SK-N-SH (cell line): Measurements from ENCODE around the gene HAND2. TPM values are rescaled to one million over a fixed set of nuclear protein-coding genes. Genes with fewer than 3 reads are reported as not detected.

Experiments
- CTCF ChIA-PET: fragments of 300-600, 350-600 bp; formaldehyde crosslinking; extraction: SDS; loops from one replicate; lab custom pipeline; 2021; lab: Yijun Ruan, JAX
- POLR2A ChIA-PET: fragments of 350-600 bp; sonication (Branson Sonifier 250); formaldehyde crosslinking; extraction: SDS; loops from one replicate; lab custom pipeline; 2020; ENCODE audit warnings: antibody characterized with exemption, inconsistent platforms; lab: Yijun Ruan, JAX
- DNase-seq: peaks from one replicate; pipeline ENCODE4 v3.0.0; 2012
- H2AFZ ChIP-seq: fragments of 200-600 bp; sonication (generic); 2 replicates; pipeline ENCODE4 v1.8.1; 2016; ENCODE audit warnings: antibody characterized with exemption, mild to moderate bottlenecking, low read depth
- H3F3A ChIP-seq: fragments of 200-600 bp; sonication (generic); replicated peaks from 2 replicates; pipeline ENCODE3; 2016; ENCODE audit warnings: antibody characterized with exemption, mild to moderate bottlenecking; ENCODE audit not compliant: insufficient read depth
- H3K27ac ChIP-seq, 2 experiments: fragments of 200-500 bp in 1 of 2; fragments of 200-600 bp in 1 of 2; sonication (Bioruptor generic) in 1 of 2; sonication (generic), shearing (Covaris generic) in 1 of 2; 2 replicates each; pipeline versions ENCODE4 v1.5.1 to v1.6.1; 2014 to 2016; ENCODE audit warnings: low read depth in 2 of 2, inconsistent platforms in 1 of 2, low read length in 1 of 2, mild to moderate bottlenecking in 1 of 2, mixed read lengths in 1 of 2
- H3K27me3 ChIP-seq: fragments of 200-600 bp; sonication (generic), shearing (Covaris generic); 2 replicates; pipeline ENCODE4 v1.6.1; 2016; ENCODE audit warnings: mixed run types; ENCODE audit not compliant: insufficient read depth
- H3K36me3 ChIP-seq, 2 experiments: fragments of 200-500 bp in 1 of 2; fragments of 200-600 bp in 1 of 2; sonication (Bioruptor generic) in 1 of 2; sonication (generic) in 1 of 2; replicated peaks in 1 of 2; 2 replicates each; pipeline versions ENCODE3 to v1.5.1; 2014 to 2016; ENCODE audit warnings: low read length in 1 of 2, mild to moderate bottlenecking in 1 of 2; ENCODE audit not compliant: insufficient read depth in 2 of 2, control insufficient read depth in 1 of 2
- H3K4me1 ChIP-seq, 2 experiments: fragments of 200-500 bp in 1 of 2; fragments of 200-600 bp in 1 of 2; sonication (Bioruptor generic) in 1 of 2; sonication (generic), shearing (Covaris generic) in 1 of 2; 2 replicates each; pipeline versions ENCODE4 v1.5.1 to v1.6.1; 2014 to 2016; ENCODE audit warnings: low read depth in 1 of 2, low read length in 1 of 2, mixed run types in 1 of 2; ENCODE audit not compliant: insufficient read depth in 2 of 2, control insufficient read depth in 1 of 2
- H3K4me2 ChIP-seq: fragments of 200-600 bp; sonication (generic), shearing (Covaris generic); 2 replicates; pipeline ENCODE4 v1.6.1; 2017; ENCODE audit warnings: mixed run types
- H3K4me3 ChIP-seq, 2 experiments: fragments of 200-500 bp in 1 of 2; fragments of 200-600 bp in 1 of 2; sonication (Bioruptor generic) in 1 of 2; sonication (generic), shearing (Covaris generic) in 1 of 2; 2 replicates each; pipeline versions ENCODE4 v1.5.1 to v1.8.1; 2014 to 2016; ENCODE audit warnings: low read depth in 2 of 2, inconsistent platforms in 1 of 2, low read length in 1 of 2, mild to moderate bottlenecking in 1 of 2, mixed read lengths in 1 of 2, moderate library complexity in 1 of 2
- H3K79me2 ChIP-seq: fragments of 200-600 bp; sonication (generic); 2 replicates; pipeline ENCODE4 v1.8.1; 2017; ENCODE audit warnings: mild to moderate bottlenecking; ENCODE audit not compliant: insufficient read depth
- H3K9ac ChIP-seq: fragments of 200-600 bp; sonication (generic); 2 replicates; pipeline ENCODE4 v1.6.1; 2017; ENCODE audit warnings: mixed run types
- H3K9me2 ChIP-seq: fragments of 200-600 bp; sonication (generic); 2 replicates; pipeline ENCODE4 v1.6.1; 2017; ENCODE audit warnings: mixed run types
- H3K9me3 ChIP-seq: fragments of 200-600 bp; sonication (generic); 2 replicates; pipeline ENCODE4 v1.6.1; 2017; ENCODE audit warnings: mixed run types, mild to moderate bottlenecking, moderate library complexity
- H4K20me1 ChIP-seq: fragments of 200-600 bp; sonication (generic); 2 replicates; pipeline ENCODE4 v1.6.1; 2017; ENCODE audit warnings: mild to moderate bottlenecking, mixed run types; ENCODE audit not compliant: insufficient read depth
- CHD2 ChIP-seq: fragments of 150-350 bp; IDR thresholded peaks from 2 replicates; pipeline ENCODE4 v1.6.1; 2018; ENCODE audit warnings: low read length; ENCODE audit not compliant: partially characterized antibody
- ELF1 ChIP-seq: IDR thresholded peaks from 2 replicates; pipeline ENCODE4 v1.4.0; 2012
- EZH2phosphoT487 ChIP-seq: fragments of 200-600 bp; sonication (generic); IDR thresholded peaks from 2 replicates; pipeline ENCODE4 v1.6.1; 2017; ENCODE audit warnings: low read depth, mixed run types, mild to moderate bottlenecking, antibody characterized with exemption, moderate library complexity, borderline replicate concordance
- FOXJ3 ChIP-seq: sonication (generic); formaldehyde crosslinking; IDR thresholded peaks from 2 replicates; pipeline ENCODE4 v1.5.1; 2020; ENCODE audit warnings: mild to moderate bottlenecking, missing genetic modification reagents
- FOXM1 ChIP-seq: IDR thresholded peaks from 2 replicates; pipeline ENCODE4 v1.4.0; 2012; ENCODE audit warnings: low read depth, mild to moderate bottlenecking
- GABPA ChIP-seq: IDR thresholded peaks from 2 replicates; pipeline ENCODE4 v1.4.0; 2012; ENCODE audit warnings: low read depth, mild to moderate bottlenecking
- JUND ChIP-seq: IDR thresholded peaks from 2 replicates; pipeline ENCODE4 v1.4.0; 2012
- MXI1 ChIP-seq: IDR thresholded peaks from 2 replicates; pipeline ENCODE4 v1.6.1; 2012; ENCODE audit warnings: mild to moderate bottlenecking, low read depth, low read length, improper control_type of control experiment
- NFIC ChIP-seq: IDR thresholded peaks from 2 replicates; pipeline ENCODE4 v1.4.0; 2012; ENCODE audit warnings: borderline replicate concordance
- POLR2AphosphoS5 ChIP-seq: IDR thresholded peaks from 2 replicates; pipeline ENCODE4 v1.6.1; 2012; ENCODE audit warnings: low read depth, low read length
- RAD21 ChIP-seq: IDR thresholded peaks from 2 replicates; pipeline ENCODE4 v1.6.1; 2012; ENCODE audit warnings: mild to moderate bottlenecking, low read length
- RCOR1 ChIP-seq: fragments of 150-350 bp; IDR thresholded peaks from 2 replicates; pipeline ENCODE4 v1.6.1; 2017; ENCODE audit warnings: antibody characterized with exemption, low read length
- RFX5 ChIP-seq: IDR thresholded peaks from 2 replicates; pipeline ENCODE4 v1.6.1; 2012; ENCODE audit warnings: mild to moderate bottlenecking, improper control_type of control experiment, low read length
- RXRA ChIP-seq: IDR thresholded peaks from 2 replicates; pipeline ENCODE4 v1.4.0; 2012; ENCODE audit warnings: low read depth, mild to moderate bottlenecking, borderline replicate concordance
- SMC3 ChIP-seq: IDR thresholded peaks from 2 replicates; pipeline ENCODE4 v1.6.1; 2012; ENCODE audit warnings: low read depth, low read length, improper control_type of control experiment
- TAF1 ChIP-seq: IDR thresholded peaks from 2 replicates; pipeline ENCODE4 v1.6.1; 2012; ENCODE audit warnings: low read depth, mild to moderate bottlenecking, low read length, moderate library complexity, borderline replicate concordance
- TCF12 ChIP-seq: IDR thresholded peaks from 2 replicates; pipeline ENCODE4 v1.4.0; 2012
- YY1 ChIP-seq: IDR thresholded peaks from 2 replicates; pipeline ENCODE4 v1.4.0; 2012; ENCODE audit warnings: low read depth, mild to moderate bottlenecking
- WGBS: methylation state at CpG from one replicate; pipeline ENCODE4 v1.1.6; 2017; ENCODE audit warnings: low lambda C conversion rate; 5-methylcytosine and 5-hydroxymethylcytosine counted together
- polyA plus RNA-seq, 3 experiments: library from polyadenylated mRNA; depleted of rRNA; stranded (reverse); fragments of >200 nt; gene quantifications; 2 replicates each; pipeline ENCODE4 v1.2.3, GENCODE V29; 2012
- TF ChIP-seq, protein P1 (sequence below): IDR thresholded peaks from 2 replicates; pipeline ENCODE4 v1.4.0; 2012; ENCODE audit warnings: low read depth, borderline replicate concordance
- TF ChIP-seq, protein P2 (sequence below): IDR thresholded peaks from 2 replicates; pipeline ENCODE4; 2012
- TF ChIP-seq, protein P3 (sequence below): IDR thresholded peaks from 2 replicates; pipeline ENCODE4 v1.4.0; 2012; ENCODE audit warnings: low read depth, borderline replicate concordance
- TF ChIP-seq, protein P4 (sequence below): fragments of 200-600 bp; sonication (generic); IDR thresholded peaks from 2 replicates; pipeline ENCODE4 v1.6.1; 2017; ENCODE audit warnings: antibody characterized with exemption, mild to moderate bottlenecking, moderate library complexity
- TF ChIP-seq, protein P5 (sequence below): IDR thresholded peaks from 2 replicates; pipeline ENCODE4 v1.6.1; 2012; ENCODE audit warnings: mild to moderate bottlenecking, low read depth, low read length, moderate library complexity

The HAND2 gene
- 94.2 and 106 TPM in 2 replicates for polyA plus RNA-seq (2012; rRNA removed)
- polyA plus RNA-seq (2012; cell fraction: cytosol; rRNA removed), result 129 and 139 TPM in 2 replicates
- 96.3 and 128 TPM in 2 replicates for polyA plus RNA-seq (2012; cell fraction: nucleus; rRNA removed)

DNA sequence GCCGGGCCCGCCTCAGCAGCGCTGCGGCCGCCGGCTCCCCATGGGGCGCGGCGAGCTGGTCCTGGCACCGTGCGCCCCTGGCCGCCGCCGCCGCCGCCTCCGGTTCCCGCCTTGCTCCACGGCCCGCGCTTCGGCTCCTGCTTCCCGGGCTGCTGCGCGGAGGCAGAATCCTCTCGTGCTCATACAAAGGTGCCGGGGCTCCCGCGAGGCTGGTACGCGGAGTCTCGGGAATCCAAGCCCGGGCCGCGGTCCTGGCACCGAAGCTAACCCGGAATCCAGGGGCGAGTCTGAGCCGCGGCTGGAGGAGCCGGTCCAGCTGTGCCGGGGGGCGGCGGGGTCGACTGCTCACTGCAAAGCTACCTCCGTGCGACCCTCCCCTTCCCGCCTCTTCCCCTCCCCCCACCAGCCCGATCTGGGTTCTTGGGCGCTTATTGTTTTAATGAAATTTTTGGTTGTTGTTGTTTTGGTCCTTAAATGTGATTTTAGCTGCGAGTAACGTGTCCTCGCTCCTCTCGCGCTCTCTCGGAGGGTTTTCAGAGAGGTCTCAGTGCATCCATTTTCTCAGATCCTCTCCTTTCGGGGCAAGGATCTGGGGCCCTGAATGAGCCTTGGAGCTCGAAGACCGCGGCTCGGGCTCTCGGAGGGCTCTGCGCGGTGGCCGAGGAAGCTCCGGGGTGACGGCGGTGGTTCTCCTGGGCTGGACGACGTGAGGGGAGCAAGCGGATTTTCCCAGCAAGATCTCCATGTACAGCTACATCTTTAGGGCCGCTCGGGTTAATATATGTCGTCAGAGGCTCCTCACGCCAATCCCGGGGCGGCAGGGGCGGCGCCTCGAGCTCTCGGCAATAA, at the start of gene HAND2:
HAND2 (minus strand) TSS at position 753 of the 849 bp plus-strand sequence. CDS start 940 bp downstream, outside the sequence.
- peaks cover 98% of the 10 kb centered on the region for H3K79me2 ChIP-seq
- CTCF ChIA-PET, result interaction anchor here (0.8 to 2.3 kb wide), 9 partner anchors 8 to 625 kb away, joined by 3 to 12 read pairs (median 3); no protein-coding TSS in a partner anchor
- no peaks in the 10 kb centered on the region for H3K27me3 ChIP-seq
- H3F3A ChIP-seq, result peaks cover 15% of the 10 kb centered on the region
- H4K20me1 ChIP-seq, result peaks cover 10% of the 10 kb centered on the region; the same call in 1 of the 2 replicates
- peak within 1 kb of the TSS; percentile 96 for H3K4me2 ChIP-seq
- WGBS, result under 1% methylated on average over 31 of the region's 81 CpGs
- H3K27ac ChIP-seq, result peak within 1 kb of the TSS; percentile 99
- peak; percentile 91 for DNase-seq
- H3K4me1 ChIP-seq, result peaks cover 0 to 3% of the 10 kb centered on the region in 2 experiments; a peak in 2 of 4 replicates
- peak within 1 kb of the TSS; percentile 61 to 92 for H3K4me3 ChIP-seq
- no peaks in the 10 kb centered on the region for H3K9me2 ChIP-seq
- POLR2A ChIA-PET, result interaction anchor here (0.6 to 11.7 kb wide), 35 partner anchors 9 to 733 kb away, joined by 3 to 160 read pairs (median 15); no protein-coding TSS in a partner anchor
- H3K9me3 ChIP-seq, result no peaks in the 10 kb centered on the region
- H3K36me3 ChIP-seq, result peaks cover 27 to 48% of the 10 kb centered on the region in 2 experiments
- peak within 1 kb of the TSS; percentile 98 for H3K9ac ChIP-seq
- peak within 1 kb of the TSS; percentile 40; the same call in 1 of the 2 replicates for H2AFZ ChIP-seq
- no peak; the same call in 1 of the 2 replicates for TF ChIP-seq RCOR1
- peak; percentile 99 for TF ChIP-seq POLR2AphosphoS5
- TF ChIP-seq, protein P1, sequence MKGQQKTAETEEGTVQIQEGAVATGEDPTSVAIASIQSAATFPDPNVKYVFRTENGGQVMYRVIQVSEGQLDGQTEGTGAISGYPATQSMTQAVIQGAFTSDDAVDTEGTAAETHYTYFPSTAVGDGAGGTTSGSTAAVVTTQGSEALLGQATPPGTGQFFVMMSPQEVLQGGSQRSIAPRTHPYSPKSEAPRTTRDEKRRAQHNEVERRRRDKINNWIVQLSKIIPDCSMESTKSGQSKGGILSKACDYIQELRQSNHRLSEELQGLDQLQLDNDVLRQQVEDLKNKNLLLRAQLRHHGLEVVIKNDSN, result no peak
- no peak for TF ChIP-seq EZH2phosphoT487
- TF ChIP-seq FOXJ3 (CRISPR knock-in tag), result peak; percentile 15; the same call in 1 of the 2 replicates
- TF ChIP-seq, protein P2, sequence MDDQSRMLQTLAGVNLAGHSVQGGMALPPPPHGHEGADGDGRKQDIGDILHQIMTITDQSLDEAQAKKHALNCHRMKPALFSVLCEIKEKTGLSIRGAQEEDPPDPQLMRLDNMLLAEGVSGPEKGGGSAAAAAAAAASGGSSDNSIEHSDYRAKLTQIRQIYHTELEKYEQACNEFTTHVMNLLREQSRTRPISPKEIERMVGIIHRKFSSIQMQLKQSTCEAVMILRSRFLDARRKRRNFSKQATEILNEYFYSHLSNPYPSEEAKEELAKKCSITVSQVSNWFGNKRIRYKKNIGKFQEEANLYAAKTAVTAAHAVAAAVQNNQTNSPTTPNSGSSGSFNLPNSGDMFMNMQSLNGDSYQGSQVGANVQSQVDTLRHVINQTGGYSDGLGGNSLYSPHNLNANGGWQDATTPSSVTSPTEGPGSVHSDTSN, result peak; percentile 81
- no peak; the same call in 1 of the 2 replicates for TF ChIP-seq MXI1
- no peak for TF ChIP-seq RFX5
- no peak for TF ChIP-seq GABPA
- TF ChIP-seq CHD2, result peak; percentile 46
- peak; percentile 83 for TF ChIP-seq YY1
- peak; percentile 98 for TF ChIP-seq TAF1
- TF ChIP-seq SMC3, result no peak
- TF ChIP-seq, protein P3, sequence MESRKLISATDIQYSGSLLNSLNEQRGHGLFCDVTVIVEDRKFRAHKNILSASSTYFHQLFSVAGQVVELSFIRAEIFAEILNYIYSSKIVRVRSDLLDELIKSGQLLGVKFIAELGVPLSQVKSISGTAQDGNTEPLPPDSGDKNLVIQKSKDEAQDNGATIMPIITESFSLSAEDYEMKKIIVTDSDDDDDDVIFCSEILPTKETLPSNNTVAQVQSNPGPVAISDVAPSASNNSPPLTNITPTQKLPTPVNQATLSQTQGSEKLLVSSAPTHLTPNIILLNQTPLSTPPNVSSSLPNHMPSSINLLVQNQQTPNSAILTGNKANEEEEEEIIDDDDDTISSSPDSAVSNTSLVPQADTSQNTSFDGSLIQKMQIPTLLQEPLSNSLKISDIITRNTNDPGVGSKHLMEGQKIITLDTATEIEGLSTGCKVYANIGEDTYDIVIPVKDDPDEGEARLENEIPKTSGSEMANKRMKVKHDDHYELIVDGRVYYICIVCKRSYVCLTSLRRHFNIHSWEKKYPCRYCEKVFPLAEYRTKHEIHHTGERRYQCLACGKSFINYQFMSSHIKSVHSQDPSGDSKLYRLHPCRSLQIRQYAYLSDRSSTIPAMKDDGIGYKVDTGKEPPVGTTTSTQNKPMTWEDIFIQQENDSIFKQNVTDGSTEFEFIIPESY, result no peak; the same call in 1 of the 2 replicates
- TF ChIP-seq RAD21, result no peak
- no peak for TF ChIP-seq FOXM1
- TF ChIP-seq RXRA, result no peak
- TF ChIP-seq TCF12, result no peak
- TF ChIP-seq, protein P4, sequence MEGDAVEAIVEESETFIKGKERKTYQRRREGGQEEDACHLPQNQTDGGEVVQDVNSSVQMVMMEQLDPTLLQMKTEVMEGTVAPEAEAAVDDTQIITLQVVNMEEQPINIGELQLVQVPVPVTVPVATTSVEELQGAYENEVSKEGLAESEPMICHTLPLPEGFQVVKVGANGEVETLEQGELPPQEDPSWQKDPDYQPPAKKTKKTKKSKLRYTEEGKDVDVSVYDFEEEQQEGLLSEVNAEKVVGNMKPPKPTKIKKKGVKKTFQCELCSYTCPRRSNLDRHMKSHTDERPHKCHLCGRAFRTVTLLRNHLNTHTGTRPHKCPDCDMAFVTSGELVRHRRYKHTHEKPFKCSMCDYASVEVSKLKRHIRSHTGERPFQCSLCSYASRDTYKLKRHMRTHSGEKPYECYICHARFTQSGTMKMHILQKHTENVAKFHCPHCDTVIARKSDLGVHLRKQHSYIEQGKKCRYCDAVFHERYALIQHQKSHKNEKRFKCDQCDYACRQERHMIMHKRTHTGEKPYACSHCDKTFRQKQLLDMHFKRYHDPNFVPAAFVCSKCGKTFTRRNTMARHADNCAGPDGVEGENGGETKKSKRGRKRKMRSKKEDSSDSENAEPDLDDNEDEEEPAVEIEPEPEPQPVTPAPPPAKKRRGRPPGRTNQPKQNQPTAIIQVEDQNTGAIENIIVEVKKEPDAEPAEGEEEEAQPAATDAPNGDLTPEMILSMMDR, result no peak
- TF ChIP-seq JUND, result no peak
- TF ChIP-seq ELF1, result no peak
- TF ChIP-seq, protein P5, sequence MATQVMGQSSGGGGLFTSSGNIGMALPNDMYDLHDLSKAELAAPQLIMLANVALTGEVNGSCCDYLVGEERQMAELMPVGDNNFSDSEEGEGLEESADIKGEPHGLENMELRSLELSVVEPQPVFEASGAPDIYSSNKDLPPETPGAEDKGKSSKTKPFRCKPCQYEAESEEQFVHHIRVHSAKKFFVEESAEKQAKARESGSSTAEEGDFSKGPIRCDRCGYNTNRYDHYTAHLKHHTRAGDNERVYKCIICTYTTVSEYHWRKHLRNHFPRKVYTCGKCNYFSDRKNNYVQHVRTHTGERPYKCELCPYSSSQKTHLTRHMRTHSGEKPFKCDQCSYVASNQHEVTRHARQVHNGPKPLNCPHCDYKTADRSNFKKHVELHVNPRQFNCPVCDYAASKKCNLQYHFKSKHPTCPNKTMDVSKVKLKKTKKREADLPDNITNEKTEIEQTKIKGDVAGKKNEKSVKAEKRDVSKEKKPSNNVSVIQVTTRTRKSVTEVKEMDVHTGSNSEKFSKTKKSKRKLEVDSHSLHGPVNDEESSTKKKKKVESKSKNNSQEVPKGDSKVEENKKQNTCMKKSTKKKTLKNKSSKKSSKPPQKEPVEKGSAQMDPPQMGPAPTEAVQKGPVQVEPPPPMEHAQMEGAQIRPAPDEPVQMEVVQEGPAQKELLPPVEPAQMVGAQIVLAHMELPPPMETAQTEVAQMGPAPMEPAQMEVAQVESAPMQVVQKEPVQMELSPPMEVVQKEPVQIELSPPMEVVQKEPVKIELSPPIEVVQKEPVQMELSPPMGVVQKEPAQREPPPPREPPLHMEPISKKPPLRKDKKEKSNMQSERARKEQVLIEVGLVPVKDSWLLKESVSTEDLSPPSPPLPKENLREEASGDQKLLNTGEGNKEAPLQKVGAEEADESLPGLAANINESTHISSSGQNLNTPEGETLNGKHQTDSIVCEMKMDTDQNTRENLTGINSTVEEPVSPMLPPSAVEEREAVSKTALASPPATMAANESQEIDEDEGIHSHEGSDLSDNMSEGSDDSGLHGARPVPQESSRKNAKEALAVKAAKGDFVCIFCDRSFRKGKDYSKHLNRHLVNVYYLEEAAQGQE, result peak; percentile 76
- TF ChIP-seq NFIC, result peak; percentile 4; the same call in 1 of the 2 replicates
